Activated T-cell treated with anti-CD3 and anti-CD28 coated beads, Interleukin-2, amount 50 U/mL, for 24 hours (primary cell): ENCODE measurements around the gene ZFHX3.
"Not testable (repeated sequence)": the region's sequence is repeated elsewhere in the genome, so short reads cannot be mapped to it uniquely, and the experiment has no call there.

Experiments used
- DNase-seq: peaks from one replicate; pipeline ENCODE4 v3.0.0-alpha.2; 2020
- H3K27ac Mint-ChIP-seq: 2 replicates; pipeline ENCODE4 v1.8.0; 2020; ENCODE audit warnings: mild to moderate bottlenecking, mixed read lengths
- H3K27me3 Mint-ChIP-seq: 2 replicates; pipeline ENCODE4 v1.8.0; 2020; ENCODE audit warnings: mixed read lengths
- H3K36me3 Mint-ChIP-seq: 2 replicates; pipeline ENCODE4 v1.8.0; 2020; ENCODE audit warnings: low read depth, mixed read lengths
- H3K4me1 Mint-ChIP-seq: 2 replicates; pipeline ENCODE4 v1.8.0; 2020; ENCODE audit warnings: low read depth, mixed read lengths
- H3K4me3 Mint-ChIP-seq: 2 replicates; pipeline ENCODE4 v1.8.0; 2020; ENCODE audit warnings: mild to moderate bottlenecking, moderate library complexity, mixed read lengths
- H3K9me3 Mint-ChIP-seq: 2 replicates; pipeline ENCODE4 v1.8.0; 2020; ENCODE audit warnings: mixed read lengths

ZFHX3 gene

DNA sequence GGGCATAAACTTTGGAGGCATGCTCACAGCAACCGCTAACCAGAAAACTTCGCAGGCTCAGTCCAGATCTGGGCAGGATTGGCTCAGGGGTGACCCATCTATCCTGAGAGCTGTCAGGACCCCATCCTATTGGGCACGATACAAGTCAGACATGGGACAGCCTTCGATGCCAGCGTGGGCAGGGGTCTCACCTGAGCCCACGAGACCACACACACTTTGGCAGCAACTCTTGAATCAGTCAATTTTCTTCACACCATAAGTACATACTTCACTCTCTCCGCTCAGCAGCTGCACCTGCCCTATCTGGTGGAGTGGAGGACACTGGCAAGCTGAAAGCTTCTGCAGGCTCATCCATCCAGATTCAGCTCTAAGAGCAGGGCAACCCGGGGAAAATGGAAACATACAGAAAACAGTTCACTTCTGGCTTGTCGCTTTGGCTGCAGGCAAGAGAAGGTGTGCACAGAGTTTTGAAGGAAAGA, 48.3 kb downstream of the ZFHX3 start:
- no peak for DNase-seq
- Mint-ChIP-seq H3K9me3 (peaks cover 4% of the 10 kb centered on the region), H3K36me3 (no peaks in the 10 kb centered on the region), H3K4me1 (no peaks in the 10 kb centered on the region), H3K27ac (no peak overlapping the region), H3K4me3 (no peak overlapping the region), H3K27me3 (no peaks in the 10 kb centered on the region)

DNA sequence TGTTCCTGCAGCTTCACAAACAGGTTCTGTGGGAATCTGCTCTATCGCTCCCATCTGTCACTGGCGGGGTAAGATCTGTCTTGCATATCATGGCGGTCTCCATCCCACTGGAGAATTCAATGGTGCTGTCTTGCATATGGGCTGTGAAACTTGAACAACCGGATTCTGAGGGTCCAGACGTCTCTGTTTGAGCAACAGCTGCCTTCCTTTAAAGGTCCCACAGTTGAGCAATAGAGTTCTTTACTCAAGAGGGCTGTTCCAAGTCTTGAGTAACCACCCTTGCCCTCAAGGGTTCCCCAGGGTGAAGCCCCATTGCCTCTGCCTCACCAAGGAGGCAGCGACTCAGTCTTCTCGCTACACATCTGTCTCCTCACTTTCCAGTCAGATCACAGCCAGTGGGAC, 50.8 kb downstream of the ZFHX3 start:
- peaks cover 4% of the 10 kb centered on the region for H3K9me3 Mint-ChIP-seq
- no peak overlapping the region for H3K27ac Mint-ChIP-seq
- no peaks in the 10 kb centered on the region for H3K36me3 Mint-ChIP-seq
- H3K4me3 Mint-ChIP-seq, result no peak overlapping the region
- no peaks in the 10 kb centered on the region for H3K27me3 Mint-ChIP-seq
- H3K4me1 Mint-ChIP-seq, result no peaks in the 10 kb centered on the region
- DNase-seq, result no peak

GRCh38 chr16:72996291-72997062, 51.5 kb downstream of the ZFHX3 start:
- H3K36me3 Mint-ChIP-seq, result no peaks in the 10 kb centered on the region
- no peaks in the 10 kb centered on the region for H3K4me1 Mint-ChIP-seq

GRCh38 chr16:72995882-72996270, 52.1 kb downstream of the ZFHX3 start:
- not testable (repeated sequence) for H3K4me3 Mint-ChIP-seq, H3K9me3 Mint-ChIP-seq, H3K27me3 Mint-ChIP-seq, DNase-seq, H3K36me3 Mint-ChIP-seq, H3K4me1 Mint-ChIP-seq, H3K27ac Mint-ChIP-seq

More at GRCh38 chr16:72996291-72997062, 51.5 kb downstream of the ZFHX3 start:
- Mint-ChIP-seq H3K27ac (no peak overlapping the region), H3K27me3 (no peaks in the 10 kb centered on the region), H3K4me3 (no peak overlapping the region), H3K9me3 (peaks cover 4% of the 10 kb centered on the region)
- DNase-seq, result no peak

DNA sequence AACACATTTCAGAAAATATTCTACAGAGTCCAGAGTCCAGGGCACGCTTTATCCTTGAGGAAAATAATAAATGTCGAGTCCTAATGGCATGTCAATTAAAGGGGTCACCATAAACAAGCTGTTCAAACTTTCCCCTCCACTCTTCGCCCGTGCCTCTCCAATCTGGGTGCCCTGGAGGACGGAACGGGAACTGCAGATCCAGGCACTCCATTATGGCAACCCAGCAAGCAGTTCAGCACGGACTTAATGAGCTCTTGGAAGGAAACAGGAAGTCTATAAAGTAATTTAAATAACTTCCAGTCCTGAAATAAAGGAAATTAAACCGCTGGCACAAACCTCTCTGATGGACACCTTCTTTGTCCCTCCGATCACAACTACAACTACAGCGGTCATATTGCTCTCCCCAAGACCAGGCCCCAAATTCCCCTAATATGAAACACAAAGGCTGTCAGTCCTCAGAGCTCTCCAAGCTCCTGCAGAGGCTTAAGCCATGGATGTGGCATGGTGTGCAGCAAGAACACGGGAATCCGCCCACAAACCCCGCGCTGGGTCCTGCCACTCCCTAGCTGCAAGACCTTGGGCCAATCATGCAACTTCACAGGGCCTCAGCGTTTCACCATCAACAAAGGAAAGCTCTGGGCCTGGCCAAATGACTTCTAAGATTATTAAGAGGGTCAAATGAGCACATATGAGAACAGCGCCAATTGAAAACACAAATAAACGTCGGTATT, 52.6 kb downstream of the ZFHX3 start:
- no peaks in the 10 kb centered on the region for H3K9me3 Mint-ChIP-seq
- no peak overlapping the region for H3K4me3 Mint-ChIP-seq
- H3K27me3 Mint-ChIP-seq, result no peaks in the 10 kb centered on the region
- no peaks in the 10 kb centered on the region for H3K36me3 Mint-ChIP-seq
- H3K27ac Mint-ChIP-seq, result no peak overlapping the region
- no peaks in the 10 kb centered on the region for H3K4me1 Mint-ChIP-seq
- DNase-seq, result no peak

- Mint-ChIP-seq H3K4me3 (no peak overlapping the region), H3K36me3 (no peaks in the 10 kb centered on the region), H3K27ac (no peak overlapping the region), H3K4me1 (no peaks in the 10 kb centered on the region), H3K27me3 (no peaks in the 10 kb centered on the region), H3K9me3 (no peaks in the 10 kb centered on the region)
- no peak for DNase-seq
Measured at GRCh38 chr16:72992142-72992601, 55.8 kb downstream of the ZFHX3 start.

DNA sequence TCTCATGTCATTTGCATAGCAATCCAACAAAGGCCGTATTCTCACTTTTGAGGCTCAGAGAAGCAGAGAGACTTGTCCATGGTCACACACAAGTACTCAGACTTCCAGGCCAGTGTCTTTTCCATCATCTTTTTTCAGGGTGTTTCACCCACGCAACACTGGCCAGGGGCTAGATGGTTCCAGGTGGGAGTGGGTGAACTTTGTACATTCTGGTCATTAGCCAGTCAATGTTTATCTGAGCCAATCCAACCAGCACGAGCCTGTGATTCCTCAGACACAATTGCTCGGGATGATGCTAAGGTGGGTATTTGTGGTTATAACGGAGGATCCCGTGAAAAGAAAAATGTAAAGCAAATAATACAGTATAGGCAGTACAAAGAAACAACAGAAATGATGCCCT, 56.3 kb downstream of the ZFHX3 start:
- Mint-ChIP-seq H3K4me1 (no peaks in the 10 kb centered on the region), H3K36me3 (no peaks in the 10 kb centered on the region), H3K27ac (no peak overlapping the region), H3K9me3 (no peaks in the 10 kb centered on the region), H3K27me3 (no peaks in the 10 kb centered on the region), H3K4me3 (no peak overlapping the region)
- no peak for DNase-seq

DNA sequence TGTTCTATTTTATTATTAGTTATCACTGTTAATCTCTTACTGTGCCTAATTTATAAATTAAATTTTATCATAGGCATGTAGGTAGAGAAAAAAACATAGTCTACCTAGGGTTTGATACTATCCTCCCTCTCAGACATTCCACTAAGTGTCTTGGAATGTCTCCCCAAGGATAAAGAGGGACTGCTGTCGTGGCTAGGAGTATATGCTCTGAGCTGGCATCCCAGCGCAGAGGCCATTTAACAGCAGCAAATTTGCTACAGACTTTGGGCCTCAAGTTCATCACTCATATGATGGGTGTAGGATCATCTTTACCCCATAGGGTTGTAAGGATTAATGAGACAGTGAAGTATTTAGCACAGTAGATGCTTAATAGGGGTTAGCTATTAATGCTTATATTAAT, 56.7 kb downstream of the ZFHX3 start:
- Mint-ChIP-seq H3K27ac (no peak overlapping the region), H3K36me3 (no peaks in the 10 kb centered on the region), H3K27me3 (no peaks in the 10 kb centered on the region), H3K4me1 (no peaks in the 10 kb centered on the region), H3K4me3 (no peak overlapping the region), H3K9me3 (no peaks in the 10 kb centered on the region)
- DNase-seq, result no peak

GRCh38 chr16:72990571-72990970, 57.4 kb downstream of the ZFHX3 start:
- no peaks in the 10 kb centered on the region for H3K4me1 Mint-ChIP-seq
- H3K4me3 Mint-ChIP-seq, result no peak overlapping the region
- no peak for DNase-seq
- no peaks in the 10 kb centered on the region for H3K9me3 Mint-ChIP-seq
- H3K36me3 Mint-ChIP-seq, result no peaks in the 10 kb centered on the region
- no peak overlapping the region for H3K27ac Mint-ChIP-seq
- no peaks in the 10 kb centered on the region for H3K27me3 Mint-ChIP-seq

GRCh38 chr16:72989579-72990551, 58.1 kb downstream of the ZFHX3 start:
- Mint-ChIP-seq H3K9me3 (no peaks in the 10 kb centered on the region), H3K27me3 (no peaks in the 10 kb centered on the region), H3K27ac (no peak overlapping the region), H3K4me3 (no peak overlapping the region), H3K4me1 (no peaks in the 10 kb centered on the region), H3K36me3 (no peaks in the 10 kb centered on the region)
- no peak for DNase-seq

DNA sequence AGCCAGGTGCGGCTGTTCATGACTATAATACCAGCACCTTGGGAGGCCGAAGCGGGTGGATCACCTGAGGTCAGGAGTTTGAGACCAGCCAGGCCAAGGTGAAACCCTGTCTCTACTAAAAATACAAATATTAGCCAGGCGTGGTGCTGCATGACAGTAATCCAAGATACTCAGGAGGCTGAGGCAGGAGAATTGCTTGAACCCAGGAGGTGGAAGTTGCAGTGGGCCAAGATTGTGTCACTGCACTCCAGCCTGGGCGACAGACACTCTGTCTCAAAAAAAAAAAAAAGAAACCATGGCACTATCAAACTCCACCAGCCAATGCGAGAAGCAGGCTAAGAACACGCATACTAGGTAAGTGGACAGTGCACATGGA, 58.7 kb downstream of the ZFHX3 start:
- H3K4me1 Mint-ChIP-seq, H3K27ac Mint-ChIP-seq, H3K27me3 Mint-ChIP-seq, H3K9me3 Mint-ChIP-seq, H3K4me3 Mint-ChIP-seq, DNase-seq, H3K36me3 Mint-ChIP-seq: not testable (repeated sequence)

GRCh38 chr16:72988569-72988968, 59.4 kb downstream of the ZFHX3 start:
- H3K4me3 Mint-ChIP-seq, result no peak overlapping the region
- no peaks in the 10 kb centered on the region for H3K36me3 Mint-ChIP-seq
- no peak overlapping the region for H3K27ac Mint-ChIP-seq
- no peaks in the 10 kb centered on the region for H3K9me3 Mint-ChIP-seq
- H3K27me3 Mint-ChIP-seq, result no peaks in the 10 kb centered on the region
- DNase-seq, result no peak
- no peaks in the 10 kb centered on the region for H3K4me1 Mint-ChIP-seq

- no peaks in the 10 kb centered on the region for H3K27me3 Mint-ChIP-seq
- no peak overlapping the region for H3K27ac Mint-ChIP-seq
- no peaks in the 10 kb centered on the region for H3K4me1 Mint-ChIP-seq
- H3K4me3 Mint-ChIP-seq, result no peak overlapping the region
- DNase-seq, result no peak
- H3K36me3 Mint-ChIP-seq, result no peaks in the 10 kb centered on the region
- H3K9me3 Mint-ChIP-seq, result no peaks in the 10 kb centered on the region
Measured at GRCh38 chr16:72987480-72987901, 60.4 kb downstream of the ZFHX3 start.

GRCh38 chr16:72985995-72986394, 61.9 kb downstream of the ZFHX3 start:
- Mint-ChIP-seq H3K9me3 (no peaks in the 10 kb centered on the region), H3K4me1 (no peaks in the 10 kb centered on the region), H3K27me3 (no peaks in the 10 kb centered on the region), H3K36me3 (no peaks in the 10 kb centered on the region), H3K27ac (no peak overlapping the region), H3K4me3 (no peak overlapping the region)
- no peak for DNase-seq
